ENCODE data around the gene GARNL3.

DNA sequence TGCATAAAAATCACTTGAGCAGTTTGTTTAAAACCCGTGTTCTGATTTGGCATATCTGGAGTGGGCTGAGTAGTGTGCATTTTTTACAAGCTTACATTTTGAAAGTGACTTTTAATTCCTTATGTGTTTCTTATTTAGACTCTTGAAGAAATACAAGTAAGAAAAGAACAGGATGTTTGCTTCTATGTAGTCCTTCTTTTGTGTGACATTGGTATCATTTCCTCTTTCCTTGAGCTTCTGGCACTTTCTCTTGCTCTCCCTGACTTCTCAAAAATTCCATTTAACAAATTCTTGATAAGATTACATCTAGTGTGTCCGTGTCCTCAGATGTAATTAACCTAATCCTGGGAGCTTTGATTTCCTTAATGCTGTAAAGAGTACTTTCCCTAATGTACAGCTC lies 12.5 kb downstream of the GARNL3 start:
- TF ChIP-seq, protein P1, sequence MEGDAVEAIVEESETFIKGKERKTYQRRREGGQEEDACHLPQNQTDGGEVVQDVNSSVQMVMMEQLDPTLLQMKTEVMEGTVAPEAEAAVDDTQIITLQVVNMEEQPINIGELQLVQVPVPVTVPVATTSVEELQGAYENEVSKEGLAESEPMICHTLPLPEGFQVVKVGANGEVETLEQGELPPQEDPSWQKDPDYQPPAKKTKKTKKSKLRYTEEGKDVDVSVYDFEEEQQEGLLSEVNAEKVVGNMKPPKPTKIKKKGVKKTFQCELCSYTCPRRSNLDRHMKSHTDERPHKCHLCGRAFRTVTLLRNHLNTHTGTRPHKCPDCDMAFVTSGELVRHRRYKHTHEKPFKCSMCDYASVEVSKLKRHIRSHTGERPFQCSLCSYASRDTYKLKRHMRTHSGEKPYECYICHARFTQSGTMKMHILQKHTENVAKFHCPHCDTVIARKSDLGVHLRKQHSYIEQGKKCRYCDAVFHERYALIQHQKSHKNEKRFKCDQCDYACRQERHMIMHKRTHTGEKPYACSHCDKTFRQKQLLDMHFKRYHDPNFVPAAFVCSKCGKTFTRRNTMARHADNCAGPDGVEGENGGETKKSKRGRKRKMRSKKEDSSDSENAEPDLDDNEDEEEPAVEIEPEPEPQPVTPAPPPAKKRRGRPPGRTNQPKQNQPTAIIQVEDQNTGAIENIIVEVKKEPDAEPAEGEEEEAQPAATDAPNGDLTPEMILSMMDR (conservative IDR thresholded peaks at IDR 0.05; ENCODE audit: low read length): no peak
- TF ChIP-seq EZH2phosphoT487 (IDR thresholded peaks at IDR 0.05; ENCODE audit: borderline replicate concordance, low read depth, low read length): no peak

All from OCI-LY7 (cell line).